ENCODE measurements around the gene ADGRG6. TPM values are rescaled to one million over a fixed set of nuclear protein-coding genes. Genes with fewer than 3 reads are reported as not detected.

ADGRG6 gene
- total and polyA plus RNA-seq, 3 donors from 2014 or later = 5.1 to 10.6 (median 7.2) TPM

DNA sequence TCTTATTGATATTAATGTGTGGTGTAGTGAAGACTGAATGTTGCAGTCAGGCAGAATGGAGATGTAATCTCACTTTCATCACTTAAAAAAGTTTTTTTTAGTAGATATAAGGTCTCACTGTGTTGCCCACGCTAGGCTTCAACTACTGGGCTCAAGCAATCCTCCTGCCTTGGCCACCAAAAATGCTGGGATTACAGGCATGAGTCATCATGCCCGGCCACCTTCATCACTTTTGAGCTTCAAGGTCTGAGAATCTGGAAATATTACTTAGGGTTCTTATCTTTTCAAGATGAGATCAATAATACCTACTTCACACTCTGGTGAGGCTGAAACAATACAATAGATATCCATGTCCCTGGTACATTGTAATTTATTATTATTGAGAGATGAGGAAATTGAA, 31.6 kb downstream of the ADGRG6 start:
- TF ChIP-seq POLR2A (IDR thresholded peaks at IDR 0.05) = no peak
- TF ChIP-seq, protein P1, sequence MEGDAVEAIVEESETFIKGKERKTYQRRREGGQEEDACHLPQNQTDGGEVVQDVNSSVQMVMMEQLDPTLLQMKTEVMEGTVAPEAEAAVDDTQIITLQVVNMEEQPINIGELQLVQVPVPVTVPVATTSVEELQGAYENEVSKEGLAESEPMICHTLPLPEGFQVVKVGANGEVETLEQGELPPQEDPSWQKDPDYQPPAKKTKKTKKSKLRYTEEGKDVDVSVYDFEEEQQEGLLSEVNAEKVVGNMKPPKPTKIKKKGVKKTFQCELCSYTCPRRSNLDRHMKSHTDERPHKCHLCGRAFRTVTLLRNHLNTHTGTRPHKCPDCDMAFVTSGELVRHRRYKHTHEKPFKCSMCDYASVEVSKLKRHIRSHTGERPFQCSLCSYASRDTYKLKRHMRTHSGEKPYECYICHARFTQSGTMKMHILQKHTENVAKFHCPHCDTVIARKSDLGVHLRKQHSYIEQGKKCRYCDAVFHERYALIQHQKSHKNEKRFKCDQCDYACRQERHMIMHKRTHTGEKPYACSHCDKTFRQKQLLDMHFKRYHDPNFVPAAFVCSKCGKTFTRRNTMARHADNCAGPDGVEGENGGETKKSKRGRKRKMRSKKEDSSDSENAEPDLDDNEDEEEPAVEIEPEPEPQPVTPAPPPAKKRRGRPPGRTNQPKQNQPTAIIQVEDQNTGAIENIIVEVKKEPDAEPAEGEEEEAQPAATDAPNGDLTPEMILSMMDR (IDR thresholded peaks at IDR 0.05) = no peak
- H3K4me3 ChIP-seq = no peak overlapping the region
- 92 to 94% methylated on average over 2 of the region's 2 CpGs for WGBS, 2 donors
- H3K27ac ChIP-seq = no peak overlapping the region
- H3K4me1 ChIP-seq = no peaks in the 10 kb centered on the region
- intact Hi-C loops (cut with DNase I; ENCODE audit: low total_unique reads) = no loop called here
- no peak for DNase-seq
- no peaks in the 10 kb centered on the region for H3K27me3 ChIP-seq
- no peaks in the 10 kb centered on the region for H3K36me3 ChIP-seq (ENCODE audit: low read depth, missing control alignments)
- H3K9me3 ChIP-seq = no peaks in the 10 kb centered on the region

DNA sequence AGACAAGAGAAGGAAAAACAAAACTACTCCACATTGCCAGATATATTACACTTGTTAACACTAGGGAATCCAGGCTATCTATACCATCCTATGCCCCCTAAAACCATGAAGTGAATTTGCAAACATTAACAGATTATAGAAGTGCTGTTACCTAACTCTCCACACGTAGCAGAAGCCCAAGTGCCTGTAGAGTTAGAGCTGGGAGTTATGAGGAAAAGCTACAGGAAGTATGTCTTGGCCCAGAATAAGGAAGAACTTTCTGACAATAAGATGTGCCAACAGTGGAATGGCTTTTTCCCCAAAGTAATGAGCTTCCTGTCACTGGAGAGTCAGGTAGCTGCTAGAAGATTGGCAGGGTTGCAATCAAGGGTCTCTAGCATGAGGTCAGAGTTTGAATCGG, 32.5 kb downstream of the ADGRG6 start:
- Histone ChIP-seq H3K36me3 (ENCODE audit: low read depth, missing control alignments) (no peaks in the 10 kb centered on the region), H3K9me3 (no peaks in the 10 kb centered on the region), H3K27me3 (no peaks in the 10 kb centered on the region), H3K4me3 (no peak overlapping the region), H3K4me1 (no peaks in the 10 kb centered on the region), H3K27ac (no peak overlapping the region)
- intact Hi-C loops (cut with DNase I; ENCODE audit: low total_unique reads) = no loop called here
- WGBS, 2 donors = 74 to 82% methylated on average over 2 of the region's 2 CpGs
- TF ChIP-seq, protein P1 (IDR thresholded peaks at IDR 0.05) = no peak
- no peak for DNase-seq

DNA sequence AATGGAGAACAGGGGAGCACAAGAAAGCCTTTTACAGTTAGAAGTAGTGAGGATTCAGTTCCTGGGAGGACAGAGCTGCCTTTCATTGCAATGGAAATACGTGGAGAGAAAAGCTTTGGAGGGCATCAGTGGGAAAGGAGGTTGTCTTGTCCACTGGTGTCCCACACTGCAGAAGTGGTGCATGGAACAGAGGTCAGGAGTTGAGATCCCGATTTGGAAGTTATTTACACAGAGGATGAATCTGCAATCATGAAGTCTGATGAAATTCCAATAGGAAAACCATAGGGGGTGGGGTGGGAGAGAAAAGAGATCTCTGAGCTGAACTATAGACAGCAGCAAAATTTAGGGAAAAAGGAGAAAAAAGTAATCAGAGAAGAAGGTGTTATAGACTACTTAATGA, 33.6 kb downstream of the ADGRG6 start:
- no peak for DNase-seq
- no peaks in the 10 kb centered on the region for H3K36me3 ChIP-seq (ENCODE audit: low read depth, missing control alignments)
- 80 to 81% methylated on average over 2 of the region's 2 CpGs for WGBS, 2 donors
- no peak for TF ChIP-seq POLR2A (IDR thresholded peaks at IDR 0.05)
- TF ChIP-seq, protein P1 (IDR thresholded peaks at IDR 0.05) = no peak
- intact Hi-C loops (cut with DNase I; ENCODE audit: low total_unique reads) = no loop called here
- no peaks in the 10 kb centered on the region for H3K27me3 ChIP-seq
- no peaks in the 10 kb centered on the region for H3K4me1 ChIP-seq
- no peak overlapping the region for H3K4me3 ChIP-seq
- H3K27ac ChIP-seq = no peak overlapping the region
- no peaks in the 10 kb centered on the region for H3K9me3 ChIP-seq

DNA sequence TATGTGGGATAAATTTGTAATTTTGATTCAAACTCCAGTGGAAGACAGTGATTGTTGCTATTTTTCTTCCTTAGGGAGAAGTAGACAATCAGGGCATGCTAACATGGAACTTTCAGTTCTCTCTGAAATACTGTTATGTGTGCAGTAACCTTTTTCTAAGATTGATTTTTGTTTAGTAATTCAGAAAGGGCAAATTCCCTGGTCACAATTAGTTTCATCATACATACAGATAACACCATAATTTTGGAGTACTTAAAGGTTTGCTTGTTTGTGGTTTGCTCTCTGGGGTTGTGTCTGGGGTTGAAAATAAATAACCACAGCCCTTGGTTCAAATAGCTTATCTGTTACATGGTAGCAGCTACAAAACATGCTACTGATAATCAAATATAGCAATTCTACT, 34.4 kb downstream of the ADGRG6 start:
- Histone ChIP-seq H3K27me3 (no peaks in the 10 kb centered on the region), H3K27ac (no peak overlapping the region), H3K9me3 (no peaks in the 10 kb centered on the region), H3K4me1 (no peaks in the 10 kb centered on the region), H3K4me3 (no peak overlapping the region), H3K36me3 (ENCODE audit: low read depth, missing control alignments) (no peaks in the 10 kb centered on the region)
- TF ChIP-seq, protein P1 (IDR thresholded peaks at IDR 0.05) = no peak
- no peak for TF ChIP-seq POLR2A (IDR thresholded peaks at IDR 0.05)
- DNase-seq = no peak
- intact Hi-C loops (cut with DNase I; ENCODE audit: low total_unique reads) = no loop called here

DNA sequence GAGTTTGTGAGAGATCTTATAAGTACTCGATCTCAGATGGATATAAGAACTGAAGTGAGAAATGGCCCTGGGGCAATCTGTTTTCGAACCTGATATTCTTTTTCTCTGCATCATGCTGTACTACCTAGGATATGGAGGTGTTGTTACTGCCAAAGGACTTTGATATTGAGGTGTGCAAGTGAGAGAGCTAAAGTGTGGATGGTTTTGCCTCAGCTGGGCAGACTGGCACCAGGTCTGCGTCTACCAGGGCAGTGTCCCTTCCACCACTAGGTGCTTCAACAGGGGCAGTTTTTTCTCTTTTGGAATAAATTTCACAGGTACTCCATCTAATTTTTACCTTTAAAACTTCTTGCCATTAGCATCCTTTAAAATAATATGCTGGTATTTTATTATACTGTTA, 35.0 kb downstream of the ADGRG6 start:
- no peak for DNase-seq
- Histone ChIP-seq H3K9me3 (no peaks in the 10 kb centered on the region), H3K4me1 (no peaks in the 10 kb centered on the region), H3K36me3 (ENCODE audit: low read depth, missing control alignments) (no peaks in the 10 kb centered on the region), H3K4me3 (no peak overlapping the region), H3K27me3 (no peaks in the 10 kb centered on the region), H3K27ac (no peak overlapping the region)
- TF ChIP-seq POLR2A (IDR thresholded peaks at IDR 0.05) = no peak
- TF ChIP-seq, protein P1 (IDR thresholded peaks at IDR 0.05) = no peak
- 83 to 94% methylated on average over 3 of the region's 3 CpGs for WGBS, 2 donors
- intact Hi-C loops (cut with DNase I; ENCODE audit: low total_unique reads) = no loop called here
